GM19468 (cell line): Measurements from ENCODE around the gene EMP1.

Source experiments
- ATAC-seq: cut with Tn5 transposase; IDR thresholded peaks from one replicate; pipeline ENCODE4 v1.9.1; 2021; ENCODE audit warnings: mild to moderate bottlenecking, moderate library complexity, moderate number of reproducible peaks; ENCODE audit not compliant: unreplicated experiment; ENCODE audit errors: extremely low read depth

Gene EMP1

GRCh38 chr12:13195250-13195649, 1.3 kb upstream of the EMP1 start:
- no peak for ATAC-seq

GRCh38 chr12:13195785-13196129, 769 bp upstream of the EMP1 start:
- no peak for ATAC-seq

- ATAC-seq: no peak
Observed at GRCh38 chr12:13197032-13197431, 506 bp downstream of the EMP1 start.

GRCh38 chr12:13197526-13198143, 1.1 kb downstream of the EMP1 start:
- no peak for ATAC-seq

- no peak for ATAC-seq
Observed at GRCh38 chr12:13198241-13198640, 1.7 kb downstream of the EMP1 start.

DNA sequence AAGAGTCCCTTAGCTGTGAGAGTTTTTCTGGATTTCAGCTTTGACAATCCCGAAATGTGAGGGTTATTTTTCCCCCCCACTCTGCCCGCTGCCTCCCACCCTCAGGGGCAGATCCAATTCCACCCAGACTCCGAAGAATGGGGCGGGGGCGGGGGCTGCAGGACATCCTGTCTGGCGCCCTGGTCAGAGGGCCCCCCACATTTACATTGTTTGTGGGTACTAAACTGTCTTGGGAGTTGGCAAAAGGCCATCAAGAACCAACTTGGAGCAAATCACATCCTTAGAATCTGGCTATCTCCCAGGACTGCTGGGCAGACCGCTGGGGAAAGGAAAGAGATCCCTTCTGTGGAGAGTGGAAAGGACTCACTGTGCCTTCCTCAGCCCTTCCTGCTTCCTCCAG, 2.4 kb downstream of the EMP1 start:
- ATAC-seq: no peak

GRCh38 chr12:13199592-13199991, 3.1 kb downstream of the EMP1 start:
- no peak for ATAC-seq

GRCh38 chr12:13200841-13201240, 4.3 kb downstream of the EMP1 start:
- no peak for ATAC-seq

DNA sequence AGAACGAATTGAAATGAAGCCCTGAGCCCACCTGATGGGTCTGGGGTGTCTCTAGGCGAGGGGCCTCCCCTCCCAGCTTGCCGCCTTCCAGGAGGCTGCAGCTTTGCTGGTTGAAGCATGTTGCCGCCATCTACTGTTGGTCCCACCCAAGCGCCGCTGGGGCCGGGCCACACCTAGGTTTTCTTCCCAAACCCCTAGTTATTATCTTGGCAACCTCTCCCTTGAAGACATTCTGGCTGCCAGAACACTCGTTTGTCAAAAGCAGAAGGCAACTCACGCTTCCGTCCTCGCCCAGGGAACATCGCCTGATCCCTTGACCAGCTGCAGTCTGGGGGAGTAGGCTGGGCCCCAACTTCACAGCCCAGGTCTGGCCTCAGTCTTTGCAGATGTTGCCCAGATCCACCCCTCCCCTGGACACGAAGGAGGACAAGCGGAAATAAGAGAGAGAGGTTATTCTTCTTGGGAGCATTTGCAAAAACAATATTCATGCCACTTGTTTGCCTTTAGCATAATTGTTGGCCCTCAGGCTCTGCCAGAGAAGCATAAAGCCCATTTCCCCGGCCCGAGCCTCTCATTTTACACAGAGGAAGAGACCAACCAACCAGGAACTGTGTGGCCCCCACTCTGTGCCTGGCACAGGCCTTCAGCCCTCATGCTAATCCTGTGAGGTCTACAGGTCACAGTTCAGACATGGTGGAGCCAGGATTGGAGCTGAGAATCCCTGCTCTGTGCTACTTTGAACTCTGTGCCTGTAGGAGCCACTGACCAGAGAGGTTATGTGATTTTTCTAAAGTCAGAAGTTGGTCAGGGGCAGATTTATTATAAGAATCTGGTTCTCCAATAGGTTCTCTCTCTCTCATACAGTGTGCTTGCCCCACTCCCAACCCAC, 6.8 kb downstream of the EMP1 start:
- ATAC-seq: no peak

- no peak for ATAC-seq
Observed at GRCh38 chr12:13204428-13204827, 7.9 kb downstream of the EMP1 start.

DNA sequence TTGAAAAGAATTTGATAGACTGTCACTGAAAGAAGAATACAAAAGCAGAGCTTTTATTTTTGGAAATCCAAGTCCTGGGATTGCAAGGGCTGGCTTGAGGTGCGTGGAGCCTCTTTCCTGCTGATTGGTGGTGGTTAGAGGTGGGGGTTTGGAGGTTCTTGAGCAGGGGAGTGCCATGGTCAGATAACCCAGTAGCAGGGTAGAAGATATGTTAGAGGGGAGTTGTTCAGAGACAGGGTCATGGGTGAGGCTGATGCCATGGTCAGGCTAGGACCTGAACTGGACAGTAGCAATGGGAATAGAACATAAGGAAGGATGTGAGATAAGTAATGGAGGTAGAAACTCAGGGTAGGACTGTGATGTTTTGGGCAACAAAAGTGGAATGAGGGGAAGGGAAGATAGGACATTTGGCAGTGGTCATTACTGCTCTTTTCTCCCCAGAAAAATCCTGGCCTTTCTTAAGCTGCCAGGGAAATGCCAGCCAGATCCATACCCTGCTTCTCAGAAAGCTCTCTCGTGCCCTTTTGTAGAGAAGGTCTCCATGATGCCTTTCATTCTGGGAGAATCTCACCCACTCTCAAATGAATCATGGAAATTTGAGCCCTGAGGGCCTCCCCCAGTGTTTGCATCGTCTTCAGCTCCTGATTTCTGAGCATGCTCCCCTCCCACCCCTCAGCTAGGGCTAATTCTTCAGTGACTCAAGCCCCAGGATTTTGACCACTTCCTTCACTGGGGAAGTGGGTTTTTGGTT, 9.5 kb downstream of the EMP1 start:
- no peak for ATAC-seq

GRCh38 chr12:13206560-13206897, 10.0 kb downstream of the EMP1 start:
- ATAC-seq: no peak

GRCh38 chr12:13208533-13209435, 12.3 kb downstream of the EMP1 start:
- no peak for ATAC-seq

DNA sequence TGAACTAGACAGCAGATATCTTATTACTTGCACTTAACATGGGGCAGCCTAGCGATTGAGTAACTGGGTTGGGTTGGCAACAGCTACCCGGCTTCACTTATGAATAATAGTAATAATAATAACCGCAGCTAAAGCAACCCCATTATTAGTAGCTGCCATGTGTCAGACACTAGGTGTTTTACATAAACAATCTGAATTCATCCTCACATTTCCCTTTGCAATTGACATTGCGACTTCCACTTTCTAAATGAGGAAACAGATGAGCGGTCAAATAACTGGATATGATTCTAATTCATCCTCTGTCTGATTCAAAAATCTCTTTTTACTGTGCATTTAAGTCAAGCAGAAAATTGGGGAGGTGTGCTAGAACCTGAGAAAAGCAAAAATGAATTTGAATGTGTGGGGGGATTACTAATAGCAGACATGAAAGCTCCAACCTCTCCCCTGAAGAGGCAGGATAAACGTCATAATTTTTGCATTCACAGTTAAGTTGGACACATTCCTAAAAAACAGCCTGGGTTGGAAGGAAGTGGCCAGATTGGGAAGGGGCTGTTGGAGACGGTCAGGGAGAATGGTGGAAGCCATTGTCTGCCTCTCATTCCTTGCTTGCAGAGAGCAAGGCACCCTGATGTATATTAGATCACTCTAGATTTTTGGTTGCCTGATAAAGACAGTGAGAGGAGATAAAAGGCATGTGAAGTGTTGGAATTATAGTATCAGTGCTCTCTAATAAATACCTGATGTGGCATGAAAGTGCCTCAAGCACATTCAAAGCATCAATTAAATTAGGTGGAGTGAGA, 13.1 kb downstream of the EMP1 start:
- no peak for ATAC-seq

DNA sequence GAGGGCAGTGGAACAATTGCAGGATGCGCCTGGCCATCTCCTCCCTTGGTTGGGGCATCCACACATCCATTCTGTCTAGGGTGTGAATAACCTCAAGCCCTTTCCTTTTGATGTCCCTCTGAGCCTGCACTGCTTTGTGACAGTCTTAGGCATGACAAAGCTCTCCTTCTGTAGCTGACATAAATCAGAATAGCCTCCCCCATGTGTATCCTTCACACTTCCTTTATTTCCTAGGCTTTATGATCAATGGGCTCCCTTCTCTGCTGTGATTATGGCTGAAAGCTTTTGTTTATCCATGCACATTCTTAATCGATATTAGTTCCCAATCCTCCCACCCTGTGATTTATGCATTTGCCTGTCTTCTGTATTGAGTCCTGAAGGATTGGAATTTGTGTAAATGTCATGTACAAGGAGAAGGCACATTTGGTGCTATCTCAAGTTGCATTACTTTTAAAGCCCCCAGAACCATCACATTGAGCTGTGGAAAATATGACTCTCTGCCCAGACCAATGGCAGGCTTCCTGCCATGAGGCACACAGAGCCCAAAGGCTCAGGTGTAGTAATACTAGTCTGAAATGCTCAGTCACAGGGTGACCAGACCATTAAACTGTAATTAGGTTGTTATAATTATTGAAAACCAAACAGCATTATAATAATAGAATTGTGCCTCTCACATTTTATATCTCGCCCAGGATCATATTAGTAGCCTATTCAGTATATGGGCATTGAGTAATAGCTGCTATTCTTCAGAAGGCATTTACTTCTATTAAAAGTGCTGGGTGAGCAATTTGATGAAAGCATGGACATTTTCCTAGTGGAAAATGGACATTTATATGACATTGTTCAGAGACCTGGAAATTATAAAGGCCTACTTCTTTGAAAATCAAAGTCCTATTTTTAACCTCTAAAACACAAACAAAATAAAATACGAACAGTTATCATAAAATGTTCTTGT, 14.0 kb downstream of the EMP1 start:
- no peak for ATAC-seq

GRCh38 chr12:13211191-13211858, 14.8 kb downstream of the EMP1 start:
- ATAC-seq: no peak

GRCh38 chr12:13211859-13212664, 15.5 kb downstream of the EMP1 start:
- no peak for ATAC-seq
